Prostate gland (tissue), 2 donors: Measurements from ENCODE around the gene CAP2. TPM values are rescaled to one million over a fixed set of nuclear protein-coding genes. Genes with fewer than 3 reads are reported as not detected.
"Not testable (repeated sequence)": the region's sequence is repeated elsewhere in the genome, so short reads cannot be mapped to it uniquely, and the experiment has no call there.

ENCODE experiments used
- DNase-seq: peaks from one replicate; pipeline ENCODE4 v3.0.0-alpha.2; 2019; ENCODE audit warnings: low spot score
- H3K27ac ChIP-seq, 2 donors: fragments of 200-600 bp; sonication (generic); 2 replicates each; pipeline ENCODE4 v1.5.1; 2017 to 2019
- H3K27me3 ChIP-seq: fragments of 200-600 bp; sonication (generic); replicated peaks from 2 replicates; pipeline ENCODE4 v1.5.1; 2019; ENCODE audit not compliant: insufficient read depth
- H3K36me3 ChIP-seq, 2 donors: fragments of 200-600 bp; sonication (generic); 1 replicate in 1 of 2; 2 replicates in 1 of 2; pipeline versions ENCODE4 v1.5.1 to v1.8.1; 2017 to 2019
- H3K4me1 ChIP-seq: fragments of 200-600 bp; sonication (generic); replicated peaks from 2 replicates; pipeline ENCODE4 v1.5.1; 2019
- H3K4me3 ChIP-seq, 2 donors: fragments of 200-600 bp; sonication (generic); 2 replicates each; pipeline ENCODE4 v1.5.1; 2017 to 2019
- H3K9me3 ChIP-seq: fragments of 200-600 bp; sonication (generic); 2 replicates; pipeline ENCODE4 v1.5.1; 2017
- POLR2A ChIP-seq: fragments of 450-650 bp; IDR thresholded peaks from one replicate; pipeline ENCODE4 v1.6.1; 2016; ENCODE audit warnings: antibody characterized with exemption, mild to moderate bottlenecking
- POLR2AphosphoS5 ChIP-seq: sonication (generic); formaldehyde crosslinking; IDR thresholded peaks from one replicate; pipeline ENCODE4 v1.6.1; 2017; ENCODE audit warnings: antibody characterized with exemption
- whole genome bisulfite sequencing: methylation state at CpG from one replicate; pipeline ENCODE4 v1.1.5; 2018; 5-methylcytosine and 5-hydroxymethylcytosine counted together
- intact Hi-C: fragments of 100-400 bp; cut with DNase I; formaldehyde crosslinking; loops from one replicate; pipeline ENCODE4 v1.14.2; 2022
- total RNA-seq, 2 donors: library from RNA; depleted of rRNA; stranded (reverse); fragments of >200 nt; gene quantifications; one replicate each; pipeline ENCODE4 v1.1.0, GENCODE V29; 2016
- TF ChIP-seq, protein P1 (sequence below), 4 experiments: fragments of 200-600 bp in 2 of 4; fragments of 450-650 bp in 2 of 4; sonication (generic) in 2 of 4; IDR thresholded peaks; 1 replicate in 3 of 4; 2 replicates in 1 of 4; pipeline ENCODE4 v1.5.1; 2016 to 2019; ENCODE audit warnings: antibody characterized with exemption in 4 of 4, mild to moderate bottlenecking in 2 of 4, moderate library complexity in 2 of 4

CAP2 gene
- total RNA-seq, 2 donors from 2014 or later: 8.7 to 10.0 TPM

DNA sequence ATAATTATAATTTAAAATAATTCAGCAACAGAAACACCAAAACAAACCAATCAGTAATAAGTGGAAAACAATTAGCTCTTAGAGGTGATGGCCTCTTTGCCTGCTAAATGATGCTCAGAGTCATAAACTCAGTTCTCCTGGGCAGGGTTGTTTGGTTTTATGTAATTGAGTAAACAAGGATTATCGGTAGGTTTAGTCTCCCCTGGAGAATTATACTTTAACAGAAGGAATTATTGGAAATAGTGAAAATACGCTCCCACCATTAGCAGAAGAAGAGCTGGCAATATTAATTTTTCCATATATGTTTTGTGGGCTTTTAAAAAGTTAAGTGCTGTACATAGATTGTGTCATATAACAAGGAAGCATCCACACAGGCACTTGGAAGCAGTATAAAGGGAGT lies 27.0 kb downstream of the CAP2 start:
- H3K9me3 ChIP-seq: no peaks in the 10 kb centered on the region
- DNase-seq: no peak
- H3K27me3 ChIP-seq: no peaks in the 10 kb centered on the region
- no peak overlapping the region for H3K4me3 ChIP-seq
- intact Hi-C loops: no loop called here
- WGBS: 70% methylated on average over 2 of the region's 2 CpGs
- no peak for TF ChIP-seq POLR2A
- no peak for TF ChIP-seq POLR2AphosphoS5
- TF ChIP-seq, protein P1, sequence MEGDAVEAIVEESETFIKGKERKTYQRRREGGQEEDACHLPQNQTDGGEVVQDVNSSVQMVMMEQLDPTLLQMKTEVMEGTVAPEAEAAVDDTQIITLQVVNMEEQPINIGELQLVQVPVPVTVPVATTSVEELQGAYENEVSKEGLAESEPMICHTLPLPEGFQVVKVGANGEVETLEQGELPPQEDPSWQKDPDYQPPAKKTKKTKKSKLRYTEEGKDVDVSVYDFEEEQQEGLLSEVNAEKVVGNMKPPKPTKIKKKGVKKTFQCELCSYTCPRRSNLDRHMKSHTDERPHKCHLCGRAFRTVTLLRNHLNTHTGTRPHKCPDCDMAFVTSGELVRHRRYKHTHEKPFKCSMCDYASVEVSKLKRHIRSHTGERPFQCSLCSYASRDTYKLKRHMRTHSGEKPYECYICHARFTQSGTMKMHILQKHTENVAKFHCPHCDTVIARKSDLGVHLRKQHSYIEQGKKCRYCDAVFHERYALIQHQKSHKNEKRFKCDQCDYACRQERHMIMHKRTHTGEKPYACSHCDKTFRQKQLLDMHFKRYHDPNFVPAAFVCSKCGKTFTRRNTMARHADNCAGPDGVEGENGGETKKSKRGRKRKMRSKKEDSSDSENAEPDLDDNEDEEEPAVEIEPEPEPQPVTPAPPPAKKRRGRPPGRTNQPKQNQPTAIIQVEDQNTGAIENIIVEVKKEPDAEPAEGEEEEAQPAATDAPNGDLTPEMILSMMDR (IDR thresholded peaks at IDR 0.05): no peak
- H3K36me3 ChIP-seq: no peaks in the 10 kb centered on the region
- no peaks in the 10 kb centered on the region for H3K4me1 ChIP-seq
- no peak overlapping the region for H3K27ac ChIP-seq

GRCh38 chr6:17421406-17421805 lies 28.0 kb downstream of the CAP2 start:
- DNase-seq: no peak
- H3K4me3 ChIP-seq: no peak overlapping the region
- H3K27me3 ChIP-seq: no peaks in the 10 kb centered on the region
- 90% methylated on average over 7 of the region's 7 CpGs for WGBS
- intact Hi-C loops: no loop called here
- H3K9me3 ChIP-seq: no peaks in the 10 kb centered on the region
- H3K4me1 ChIP-seq: no peaks in the 10 kb centered on the region
- no peaks in the 10 kb centered on the region for H3K36me3 ChIP-seq
- no peak for TF ChIP-seq POLR2AphosphoS5
- TF ChIP-seq, protein P1 (IDR thresholded peaks at IDR 0.05): no peak
- TF ChIP-seq POLR2A: no peak
- no peak overlapping the region for H3K27ac ChIP-seq

GRCh38 chr6:17423026-17423425 lies 29.6 kb downstream of the CAP2 start:
- 49% methylated on average over 4 of the region's 4 CpGs for WGBS
- no peaks in the 10 kb centered on the region for H3K27me3 ChIP-seq
- DNase-seq: no peak

GRCh38 chr6:17427062-17427461 lies 33.7 kb downstream of the CAP2 start:
- intact Hi-C loops: no loop called here
- TF ChIP-seq, protein P1 (IDR thresholded peaks at IDR 0.05): no peak
- TF ChIP-seq POLR2A (no peak), POLR2AphosphoS5 (no peak)

More at GRCh38 chr6:17423026-17423425, 29.6 kb downstream of the CAP2 start:
- no peaks in the 10 kb centered on the region for H3K9me3 ChIP-seq
- no peak for TF ChIP-seq POLR2A
- TF ChIP-seq POLR2AphosphoS5: no peak
- TF ChIP-seq, protein P1 (IDR thresholded peaks at IDR 0.05): no peak
- intact Hi-C loops: no loop called here
- no peak overlapping the region for H3K27ac ChIP-seq
- no peaks in the 10 kb centered on the region for H3K36me3 ChIP-seq
- H3K4me1 ChIP-seq: no peaks in the 10 kb centered on the region
- H3K4me3 ChIP-seq: no peak overlapping the region

GRCh38 chr6:17427617-17428016 lies 34.2 kb downstream of the CAP2 start:
- Histone ChIP-seq H3K27me3 (no peaks in the 10 kb centered on the region), H3K4me1 (no peaks in the 10 kb centered on the region), H3K4me3 (no peak overlapping the region), H3K36me3 (no peaks in the 10 kb centered on the region), H3K9me3 (no peaks in the 10 kb centered on the region), H3K27ac (no peak overlapping the region)
- intact Hi-C loops: no loop called here
- TF ChIP-seq POLR2A: no peak
- TF ChIP-seq, protein P1 (IDR thresholded peaks at IDR 0.05): no peak
- TF ChIP-seq POLR2AphosphoS5: no peak
- 92% methylated on average over 2 of the region's 2 CpGs for WGBS
- DNase-seq: no peak

More at GRCh38 chr6:17427062-17427461, 33.7 kb downstream of the CAP2 start:
- WGBS: 92% methylated on average over 6 of the region's 6 CpGs
- H3K27ac ChIP-seq: no peak overlapping the region
- no peak for DNase-seq
- no peak overlapping the region for H3K4me3 ChIP-seq
- no peaks in the 10 kb centered on the region for H3K36me3 ChIP-seq
- no peaks in the 10 kb centered on the region for H3K9me3 ChIP-seq
- no peaks in the 10 kb centered on the region for H3K4me1 ChIP-seq
- H3K27me3 ChIP-seq: no peaks in the 10 kb centered on the region

- 92% methylated on average over 5 of the region's 5 CpGs for WGBS
- H3K27me3 ChIP-seq, DNase-seq, H3K27ac ChIP-seq, H3K36me3 ChIP-seq, H3K4me3 ChIP-seq, H3K4me1 ChIP-seq, intact Hi-C loops, H3K9me3 ChIP-seq: not testable (repeated sequence)
Measured at GRCh38 chr6:17428595-17429120, 35.3 kb downstream of the CAP2 start.
